Breast epithelium (tissue), 4 donors: ENCODE data around the gene SOD2. TPM values are rescaled to one million over a fixed set of nuclear protein-coding genes. Genes with fewer than 3 reads are reported as not detected.
"Not testable (repeated sequence)": the region's sequence is repeated elsewhere in the genome, so short reads cannot be mapped to it uniquely, and the experiment has no call there.

Experiments used
- DNase-seq, 2 donors: peaks; one replicate each; pipeline ENCODE4 v3.0.0-alpha.2; 2019; ENCODE audit warnings: low spot score in 2 of 2
- H3K27ac ChIP-seq, 2 donors: fragments of 200-600 bp; sonication (generic) in 1 of 2; one replicate each; pipeline ENCODE4 v1.5.1; 2016 to 2019; ENCODE audit warnings: mild to moderate bottlenecking in 1 of 2
- H3K27me3 ChIP-seq, 2 donors: fragments of 200-600 bp; sonication (generic) in 1 of 2; one replicate each; pipeline versions ENCODE4 v1.5.1 to v1.6.0; 2017 to 2019; ENCODE audit warnings: control low read depth in 1 of 2, mild to moderate bottlenecking in 1 of 2
- H3K36me3 ChIP-seq: fragments of 200-600 bp; one replicate; pipeline ENCODE4 v1.5.1; 2019
- H3K4me1 ChIP-seq, 2 donors: fragments of 200-600 bp; sonication (generic); one replicate each; pipeline ENCODE4 v1.5.1; 2016 to 2019; ENCODE audit warnings: control low read depth in 1 of 2
- H3K4me3 ChIP-seq, 3 donors: fragments of 200-600 bp; sonication (generic); 1 replicate in 2 of 3; 2 replicates in 1 of 3; pipeline ENCODE4 v1.5.1; 2016 to 2019; ENCODE audit warnings: mild to moderate bottlenecking in 3 of 3, moderate library complexity in 2 of 3
- H3K9me3 ChIP-seq, 2 donors: fragments of 200-600 bp; sonication (generic) in 1 of 2; one replicate each; pipeline ENCODE4 v1.5.1; 2016 to 2019; ENCODE audit warnings: control low read depth in 1 of 2
- CTCF ChIP-seq, 3 donors: fragments of 450-650 bp; IDR thresholded peaks; one replicate each; pipeline ENCODE4 v1.5.1; 2016 to 2017; ENCODE audit warnings: antibody characterized with exemption in 3 of 3, mild to moderate bottlenecking in 3 of 3, moderate library complexity in 3 of 3
- POLR2A ChIP-seq: fragments of 450-650 bp; IDR thresholded peaks from one replicate; pipeline ENCODE4 v1.6.1; 2016; ENCODE audit warnings: antibody characterized with exemption, mild to moderate bottlenecking, moderate library complexity
- POLR2AphosphoS5 ChIP-seq, 3 donors: sonication (generic); formaldehyde crosslinking; IDR thresholded peaks; one replicate each; pipeline ENCODE4 v1.6.1; 2017; ENCODE audit warnings: antibody characterized with exemption in 3 of 3
- intact Hi-C: fragments of 100-400 bp; cut with DNase I; formaldehyde crosslinking; loops from one replicate; pipeline ENCODE4 v1.15.1; 2023; ENCODE audit warnings: low total_unique reads
- total RNA-seq, 3 donors: library from RNA; depleted of rRNA; stranded (reverse); fragments of >200 nt; gene quantifications; one replicate each; pipeline ENCODE4 v1.1.0, GENCODE V29; 2016

SOD2 gene
- 1,000 to 10,000 TPM in 2 of 3 donors, 100 to 1,000 TPM in 1; 999 to 1,273 (median 1,163) TPM for total RNA-seq

DNA sequence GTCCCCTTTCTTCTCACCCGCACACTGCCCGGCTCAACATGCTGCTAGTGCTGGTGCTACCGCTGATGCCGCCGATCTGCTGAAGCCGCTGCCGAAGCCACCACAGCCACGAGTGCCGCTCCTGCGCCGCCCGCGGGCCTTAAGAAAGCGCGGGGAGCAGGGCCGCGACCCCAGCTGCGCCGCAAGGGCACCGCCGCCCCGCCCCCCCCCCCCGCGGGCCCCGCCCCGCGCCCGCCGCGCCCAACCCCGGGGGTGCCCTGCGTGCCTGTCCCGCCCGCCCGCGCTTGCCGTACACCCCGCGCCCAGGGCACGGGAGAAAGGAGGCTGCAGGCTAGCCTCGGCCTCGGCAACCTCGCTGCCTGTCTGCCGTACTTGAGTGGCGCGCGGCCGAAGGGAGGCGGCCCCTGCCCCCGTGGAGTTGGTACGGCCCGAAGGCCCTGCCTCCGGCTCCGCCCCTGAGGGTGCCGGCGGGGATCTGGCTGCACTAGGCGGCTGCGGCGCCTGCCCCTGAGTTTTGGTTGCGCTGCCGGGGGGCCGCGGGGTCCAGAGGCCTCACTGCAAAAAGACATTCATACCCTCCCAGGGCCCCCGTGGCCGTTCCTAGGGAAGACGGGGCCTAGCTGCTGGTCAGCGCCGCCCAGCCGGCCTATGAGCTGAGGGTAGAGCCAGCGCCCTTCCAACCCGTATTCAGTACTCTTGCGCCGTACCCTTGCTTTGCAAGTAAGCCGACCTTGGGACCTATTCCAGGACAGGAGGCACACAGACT lies at the start of gene SOD2:
SOD2 (minus strand) TSS at position 114 of the 766 bp plus-strand sequence; CDS start at position 40, 74 bp downstream.
- H3K27me3 ChIP-seq = no peaks in the 10 kb centered on the region
- peak; percentile 79 to 90 (median 85) for TF ChIP-seq POLR2AphosphoS5 (IDR thresholded peaks at IDR 0.05)
- peak; percentile 55 for TF ChIP-seq POLR2A
- no peak for TF ChIP-seq CTCF (IDR thresholded peaks at IDR 0.05)
- DNase-seq = peak; percentile 69 to 74
- peak within 1 kb of the TSS; percentile 93 to 97 for H3K27ac ChIP-seq
- peak within 1 kb of the TSS; percentile 94 to 95 (median 95) for H3K4me3 ChIP-seq
- no peaks in the 10 kb centered on the region for H3K9me3 ChIP-seq
- intact Hi-C loops = loop anchor here (2.0 to 5.0 kb wide), 2 partner anchors 33 to 94 kb away; partner anchors contain the start of genes TCP1 and WTAP
- no peaks in the 10 kb centered on the region for H3K36me3 ChIP-seq
- peaks cover 0 to 11% of the 10 kb centered on the region in 2 donors for H3K4me1 ChIP-seq

- no peak for TF ChIP-seq POLR2AphosphoS5 (IDR thresholded peaks at IDR 0.05)
- TF ChIP-seq CTCF (IDR thresholded peaks at IDR 0.05) = no peak
- TF ChIP-seq POLR2A = no peak
- DNase-seq = no peak
- H3K4me3 ChIP-seq = no peak overlapping the region
- H3K36me3 ChIP-seq = peaks cover 32% of the 10 kb centered on the region
- no peaks in the 10 kb centered on the region for H3K4me1 ChIP-seq
- H3K27me3 ChIP-seq = no peaks in the 10 kb centered on the region
- intact Hi-C loops = loop anchor here (10.0 kb wide), 1 partner anchor 783 kb away; no protein-coding TSS in a partner anchor
- no peaks in the 10 kb centered on the region for H3K9me3 ChIP-seq
- H3K27ac ChIP-seq = no peak overlapping the region
Observed at GRCh38 chr6:159742165-159742564, 49.1 kb upstream of the SOD2 start.

- H3K27me3 ChIP-seq = no peaks in the 10 kb centered on the region
- intact Hi-C loops = no loop called here
- no peak overlapping the region for H3K27ac ChIP-seq
- no peak for DNase-seq
- H3K36me3 ChIP-seq = peaks cover 15% of the 10 kb centered on the region
- no peak for TF ChIP-seq POLR2AphosphoS5 (IDR thresholded peaks at IDR 0.05)
- no peak for TF ChIP-seq CTCF (IDR thresholded peaks at IDR 0.05)
- TF ChIP-seq POLR2A = no peak
- H3K4me1 ChIP-seq = no peaks in the 10 kb centered on the region
- H3K9me3 ChIP-seq = no peaks in the 10 kb centered on the region
- H3K4me3 ChIP-seq = no peak overlapping the region
Observed at GRCh38 chr6:159739341-159739740, 46.3 kb upstream of the SOD2 start.

GRCh38 chr6:159736908-159737307 lies 43.9 kb upstream of the SOD2 start:
- H3K4me1 ChIP-seq = no peaks in the 10 kb centered on the region
- intact Hi-C loops = no loop called here

GRCh38 chr6:159733395-159733794 lies 40.4 kb upstream of the SOD2 start:
- H3K27ac ChIP-seq, H3K9me3 ChIP-seq, H3K36me3 ChIP-seq, H3K4me1 ChIP-seq, H3K27me3 ChIP-seq, intact Hi-C loops, DNase-seq, H3K4me3 ChIP-seq: not testable (repeated sequence)

More at GRCh38 chr6:159736908-159737307, 43.9 kb upstream of the SOD2 start:
- peaks cover under 1% of the 10 kb centered on the region for H3K36me3 ChIP-seq
- TF ChIP-seq POLR2A = no peak
- no peak for TF ChIP-seq POLR2AphosphoS5 (IDR thresholded peaks at IDR 0.05)
- H3K27ac ChIP-seq = no peak overlapping the region
- no peak for DNase-seq
- H3K9me3 ChIP-seq = no peaks in the 10 kb centered on the region
- no peak overlapping the region for H3K4me3 ChIP-seq
- no peaks in the 10 kb centered on the region for H3K27me3 ChIP-seq

DNA sequence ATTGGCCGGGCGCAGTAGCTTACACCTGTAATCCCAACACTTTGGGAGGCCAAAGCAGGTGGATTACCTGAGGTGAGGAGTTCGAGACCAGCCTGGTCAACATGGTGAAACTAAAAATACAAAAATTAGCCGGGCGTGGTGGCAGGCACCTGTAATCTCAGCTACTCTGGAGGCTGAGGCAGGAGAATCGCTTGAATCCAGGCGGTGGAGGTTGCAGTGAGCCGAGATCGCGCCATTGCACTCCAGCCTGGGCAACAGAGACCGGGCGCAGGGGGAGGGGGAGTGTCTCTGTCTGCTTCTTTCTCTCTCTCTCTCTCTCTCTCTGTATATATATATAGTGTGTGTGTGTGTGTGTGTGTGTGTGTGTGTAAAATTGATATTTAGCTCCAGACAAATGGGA lies 39.5 kb upstream of the SOD2 start:
- not testable (repeated sequence) for H3K4me1 ChIP-seq, H3K27ac ChIP-seq

More for the DNA sequence above, 39.5 kb upstream of the SOD2 start:
- H3K36me3 ChIP-seq, H3K9me3 ChIP-seq, H3K4me3 ChIP-seq, H3K27me3 ChIP-seq, DNase-seq, intact Hi-C loops: not testable (repeated sequence)
